ENCODE results near the gene MAN1C1. TPM values are rescaled to one million over a fixed set of nuclear protein-coding genes. Genes with fewer than 3 reads are reported as not detected.
"Not testable (repeated sequence)": the region's sequence is repeated elsewhere in the genome, so short reads cannot be mapped to it uniquely, and the experiment has no call there.

Gene MAN1C1
- polyA plus RNA-seq, 3 donors: 3.1 to 18.2 (median 12.4) TPM

GRCh38 chr1:25647106-25647505, 30.5 kb downstream of the MAN1C1 start:
- no peak overlapping the region for H3K27ac ChIP-seq (ENCODE audit: low read depth, low read length)
- 90 to 97% (median 93%) methylated on average over 4 of the region's 4 CpGs for WGBS, 3 donors

GRCh38 chr1:25647863-25648262, 31.3 kb downstream of the MAN1C1 start:
- 91 to 93% (median 92%) methylated on average over 5 of the region's 5 CpGs for WGBS, 3 donors
- no peak overlapping the region for H3K27ac ChIP-seq (ENCODE audit: low read depth, low read length)

- 83 to 86% (median 85%) methylated on average over 6 of the region's 6 CpGs for WGBS, 3 donors
- H3K27ac ChIP-seq (ENCODE audit: low read depth, low read length): no peak overlapping the region
Observed at GRCh38 chr1:25648681-25649440, 32.3 kb downstream of the MAN1C1 start.

- WGBS, 3 donors: 82 to 91% (median 90%) methylated on average over 11 of the region's 11 CpGs
- H3K27ac ChIP-seq (ENCODE audit: low read depth, low read length): no peak overlapping the region
Observed at GRCh38 chr1:25649505-25650288, 33.1 kb downstream of the MAN1C1 start.

- 76 to 91% (median 86%) methylated on average over 5 of the region's 5 CpGs for WGBS, 3 donors
- no peak overlapping the region for H3K27ac ChIP-seq (ENCODE audit: low read depth, low read length)
Observed at GRCh38 chr1:25650289-25650576, 33.6 kb downstream of the MAN1C1 start.

GRCh38 chr1:25651036-25651640, 34.5 kb downstream of the MAN1C1 start:
- 87 to 96% (median 93%) methylated on average over 8 of the region's 8 CpGs for WGBS, 3 donors
- H3K27ac ChIP-seq (ENCODE audit: low read depth, low read length): no peak overlapping the region

GRCh38 chr1:25651824-25652741, 35.5 kb downstream of the MAN1C1 start:
- WGBS, 3 donors: 80 to 88% (median 86%) methylated on average over 12 of the region's 12 CpGs
- no peak overlapping the region for H3K27ac ChIP-seq (ENCODE audit: low read depth, low read length)

- 69 to 83% (median 70%) methylated on average over 10 of the region's 10 CpGs for WGBS, 3 donors
- H3K27ac ChIP-seq (ENCODE audit: low read depth, low read length): no peak overlapping the region
Observed at GRCh38 chr1:25653558-25653957, 37.0 kb downstream of the MAN1C1 start.

GRCh38 chr1:25654109-25654660, 37.6 kb downstream of the MAN1C1 start:
- no peak overlapping the region for H3K27ac ChIP-seq (ENCODE audit: low read depth, low read length)
- 95 to 96% (median 96%) methylated on average over 6 of the region's 6 CpGs for WGBS, 3 donors

- H3K27ac ChIP-seq (ENCODE audit: low read depth, low read length): no peak overlapping the region
- 59 to 82% (median 64%) methylated on average over 6 of the region's 6 CpGs for WGBS, 3 donors
Observed at GRCh38 chr1:25657121-25657882, 40.7 kb downstream of the MAN1C1 start.

- H3K27ac ChIP-seq (ENCODE audit: low read depth, low read length): no peak overlapping the region
- 92 to 94% (median 94%) methylated on average over 11 of the region's 11 CpGs for WGBS, 3 donors
Observed at GRCh38 chr1:25657883-25658760, 41.5 kb downstream of the MAN1C1 start.

GRCh38 chr1:25658791-25659431, 42.3 kb downstream of the MAN1C1 start:
- H3K27ac ChIP-seq (ENCODE audit: low read depth, low read length): no peak overlapping the region
- 52 to 63% (median 62%) methylated on average over 13 of the region's 13 CpGs for WGBS, 3 donors

- no peak overlapping the region for H3K27ac ChIP-seq (ENCODE audit: low read depth, low read length)
Observed at GRCh38 chr1:25661043-25661815, 44.6 kb downstream of the MAN1C1 start.

GRCh38 chr1:25662061-25662460, 45.5 kb downstream of the MAN1C1 start:
- WGBS, 3 donors: 90 to 92% (median 91%) methylated on average over 2 of the region's 2 CpGs
- H3K27ac ChIP-seq (ENCODE audit: low read depth, low read length): no peak overlapping the region

More at GRCh38 chr1:25661043-25661815, 44.6 kb downstream of the MAN1C1 start:
- WGBS, 3 donors: 61 to 82% (median 64%) methylated on average over 8 of the region's 8 CpGs

GRCh38 chr1:25662959-25663358, 46.4 kb downstream of the MAN1C1 start:
- not testable (repeated sequence) for H3K27ac ChIP-seq (ENCODE audit: low read depth, low read length)
- WGBS, 3 donors: 95 to 96% (median 96%) methylated on average over 2 of the region's 2 CpGs
